ENCODE data around the gene MRPL3. TPM values are rescaled to one million over a fixed set of nuclear protein-coding genes. Genes with fewer than 3 reads are reported as not detected.

Gene MRPL3
- total RNA-seq, result 61.4 TPM
- long read RNA-seq, transcript MRPL3-201 (10 exons, 1,706 nt), result major isoform, 31 of 34 reads
- long read RNA-seq, partial matches to known transcripts, result 2 of 34 reads
- long read RNA-seq, other reads (novel, unspliced or antisense), result 0 of 34 reads

DNA sequence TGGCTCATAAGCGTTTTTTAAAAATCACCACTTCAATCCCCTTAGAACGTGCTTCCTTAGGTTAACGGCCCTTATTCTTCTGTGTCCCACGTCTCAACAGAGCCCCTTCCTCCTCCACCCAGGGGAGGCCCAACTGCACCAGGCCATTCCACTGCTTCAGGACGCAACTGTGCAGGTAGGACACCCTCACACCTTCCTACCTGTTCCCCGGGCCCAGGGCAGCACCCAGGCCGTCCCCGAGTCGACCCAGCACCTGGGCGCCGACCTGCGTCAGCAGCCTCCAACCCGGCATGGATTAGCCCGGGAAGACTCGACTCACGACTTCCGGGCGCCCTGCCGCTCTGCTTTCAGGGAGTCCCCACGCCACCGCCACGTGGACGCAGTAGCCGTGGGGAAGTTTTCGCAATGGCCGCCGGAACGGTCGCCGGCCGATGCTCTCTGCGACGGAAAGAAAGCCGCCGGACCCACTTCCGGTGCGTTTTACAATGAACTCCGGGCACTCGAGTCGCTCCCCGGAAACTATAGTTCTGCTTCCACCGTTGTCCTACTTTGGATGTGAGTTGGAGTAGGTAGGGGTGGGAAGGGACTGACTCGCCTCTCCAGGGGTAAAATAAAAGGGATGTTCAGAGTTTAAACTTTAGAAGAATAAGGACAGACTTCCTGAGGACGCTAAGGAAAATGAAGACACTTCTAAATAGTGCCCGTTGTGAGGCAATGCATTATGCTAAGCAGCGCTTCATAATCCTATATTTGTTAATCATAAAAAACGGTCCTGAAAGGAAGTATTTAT, at the start of gene MRPL3:
TSS of gene MRPL3 (minus strand) at position 442 of the 790 bp plus-strand sequence. CDS start at position 292, 150 bp downstream.
- intact Hi-C loops (cut with DNase I), result loop anchor here (10.0 kb wide), 2 partner anchors 118 to 448 kb away; partner anchors contain the start of gene NUDT16
- ATAC-seq (peak; percentile 94), DNase-seq (ENCODE audit: missing footprints) (peak; percentile 93)

- intact Hi-C loops (cut with DNase I), result no loop called here
- DNase-seq (ENCODE audit: missing footprints) (no peak), ATAC-seq (no peak)
Observed at GRCh38 chr3:131551761-131552160, 49.0 kb upstream of the MRPL3 start.

- no peak for DNase-seq (ENCODE audit: missing footprints)
- ATAC-seq, result no peak
- intact Hi-C loops (cut with DNase I), result no loop called here
Observed at GRCh38 chr3:131550562-131551465, 48.0 kb upstream of the MRPL3 start.

DNA sequence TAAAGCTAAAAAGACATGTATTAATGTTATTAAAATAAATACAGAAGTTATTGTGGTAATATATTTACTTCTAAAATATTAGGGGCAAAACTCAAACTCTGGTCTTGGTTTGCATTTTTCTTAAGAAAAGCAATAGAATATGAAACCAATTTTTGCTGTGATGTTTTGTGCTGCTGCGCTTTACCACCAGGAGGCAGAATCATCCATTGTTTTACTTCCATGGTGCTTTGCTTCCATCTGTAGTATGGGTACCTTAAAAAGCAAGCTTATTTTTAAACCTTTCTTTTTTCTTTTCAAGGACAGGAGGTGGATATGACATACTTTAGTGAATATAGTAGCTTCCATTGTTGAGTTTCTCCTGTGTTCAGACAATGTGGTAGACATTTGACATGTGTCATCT, 46.6 kb upstream of the MRPL3 start:
- intact Hi-C loops (cut with DNase I), result loop anchor here (10.0 kb wide), 1 partner anchor 485 kb away; the partner anchor contains the start of gene CPNE4
- DNase-seq (ENCODE audit: missing footprints) (no peak), ATAC-seq (no peak)

GRCh38 chr3:131547585-131547984, 44.8 kb upstream of the MRPL3 start:
- intact Hi-C loops (cut with DNase I), result loop anchor here (10.0 kb wide), 1 partner anchor 487 kb away; the partner anchor contains the start of gene CPNE4
- ATAC-seq, result no peak
- DNase-seq (ENCODE audit: missing footprints), result no peak

DNA sequence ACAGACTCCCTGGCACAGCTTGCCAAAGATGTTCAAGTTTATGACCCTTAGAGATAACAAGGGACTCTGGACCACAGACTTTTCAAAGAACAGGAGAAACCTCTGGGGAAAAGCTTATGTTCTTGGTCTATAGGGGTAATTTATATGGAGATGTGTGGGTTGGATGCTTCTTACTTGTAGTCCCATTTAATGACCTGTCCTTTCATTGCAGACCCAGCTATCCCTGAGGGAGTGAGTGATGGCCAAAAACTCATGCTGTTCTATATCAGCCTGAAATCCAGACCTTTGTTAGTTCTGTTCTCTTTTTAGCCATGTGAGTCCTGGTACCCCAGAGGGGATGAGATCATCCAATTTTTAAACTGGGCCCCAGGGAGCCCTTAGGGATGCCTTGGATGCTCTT, 43.7 kb upstream of the MRPL3 start:
- DNase-seq (ENCODE audit: missing footprints), result no peak
- no peak for ATAC-seq
- intact Hi-C loops (cut with DNase I), result loop anchor here (10.0 kb wide), 1 partner anchor 488 kb away; the partner anchor contains the start of gene CPNE4

DNA sequence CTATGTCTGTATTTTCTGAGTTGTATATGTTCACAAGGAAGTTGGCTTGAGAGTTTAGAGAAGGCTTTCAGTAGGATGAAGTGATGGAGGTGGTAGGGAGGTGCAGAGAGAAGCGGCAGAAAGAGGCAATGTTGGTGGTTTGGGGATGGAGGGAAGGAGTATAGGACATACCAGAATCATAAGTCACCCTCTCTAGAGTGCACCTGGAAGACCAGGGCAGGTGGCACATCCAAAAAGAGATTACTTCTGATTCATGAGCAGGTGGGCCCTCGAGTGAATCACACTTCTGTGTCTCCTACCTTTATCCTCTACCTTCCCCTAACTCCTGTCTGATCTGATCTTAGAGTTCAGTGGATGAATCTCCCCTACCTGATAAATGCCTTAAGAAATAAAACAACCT, 41.8 kb upstream of the MRPL3 start:
- intact Hi-C loops (cut with DNase I), result loop anchor here (5.0 to 10.0 kb wide), 2 partner anchors 263 to 490 kb away; partner anchors contain the start of gene CPNE4
- DNase-seq (ENCODE audit: missing footprints), result no peak
- ATAC-seq, result no peak

- intact Hi-C loops (cut with DNase I), result loop anchor here (5.0 to 10.0 kb wide), 2 partner anchors 264 to 491 kb away; partner anchors contain the start of gene CPNE4
- DNase-seq (ENCODE audit: missing footprints) (peak; percentile 71), ATAC-seq (peak; percentile 94)
Observed at GRCh38 chr3:131543714-131544113, 40.9 kb upstream of the MRPL3 start.

GRCh38 chr3:131541288-131541687, 38.5 kb upstream of the MRPL3 start:
- no peak for DNase-seq (ENCODE audit: missing footprints)
- ATAC-seq, result no peak
- intact Hi-C loops (cut with DNase I), result loop anchor here (5.0 to 10.0 kb wide), 2 partner anchors 266 to 494 kb away; partner anchors contain the start of gene CPNE4

DNA sequence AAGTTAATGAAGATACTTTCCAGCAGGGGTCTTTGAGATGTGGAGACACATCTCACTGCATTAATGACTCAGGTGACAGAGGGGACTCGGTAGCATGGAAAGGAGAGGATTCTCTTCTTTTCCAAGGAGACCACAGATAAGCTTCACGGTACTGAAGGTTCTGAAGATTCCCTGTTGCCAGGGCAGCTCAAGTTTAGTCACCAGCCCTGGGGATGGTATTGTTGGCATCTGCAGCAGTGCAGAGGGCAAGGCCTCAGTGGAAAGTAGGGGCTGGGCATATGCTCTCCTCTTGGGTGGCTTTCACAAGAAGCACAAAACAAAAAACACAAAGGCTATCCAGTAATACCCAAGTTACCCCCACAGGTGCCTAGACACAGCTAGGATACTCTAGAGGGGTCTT, 38.0 kb upstream of the MRPL3 start:
- ATAC-seq, result no peak
- intact Hi-C loops (cut with DNase I), result loop anchor here (5.0 to 10.0 kb wide), 2 partner anchors 266 to 494 kb away; partner anchors contain the start of gene CPNE4
- DNase-seq (ENCODE audit: missing footprints), result no peak

GRCh38 chr3:131540143-131540542, 37.4 kb upstream of the MRPL3 start:
- intact Hi-C loops (cut with DNase I), result loop anchor here (5.0 to 10.0 kb wide), 2 partner anchors 267 to 495 kb away; partner anchors contain the start of gene CPNE4
- DNase-seq (ENCODE audit: missing footprints), result no peak
- no peak for ATAC-seq

GRCh38 chr3:131538968-131539367, 36.2 kb upstream of the MRPL3 start:
- ATAC-seq (no peak), DNase-seq (ENCODE audit: missing footprints) (no peak)
- intact Hi-C loops (cut with DNase I), result no loop called here

DNA sequence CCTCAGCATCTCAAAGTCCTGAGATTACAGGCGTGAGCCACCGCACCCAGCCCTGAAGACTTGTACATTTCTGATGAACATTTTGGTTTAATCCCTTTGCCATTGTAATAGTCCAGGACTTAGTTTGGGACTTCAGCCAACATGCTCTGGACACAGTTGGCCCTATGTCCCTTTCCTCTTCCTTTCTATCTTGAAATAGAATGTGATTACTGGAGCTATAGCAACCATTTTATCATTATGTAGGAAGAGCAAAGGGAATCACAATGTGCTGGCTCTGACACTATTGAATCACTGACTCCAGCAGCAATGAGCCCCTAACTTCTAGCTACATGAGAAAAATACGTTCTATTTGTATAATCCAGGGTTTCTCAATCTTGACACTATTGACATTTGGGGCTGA, 34.8 kb upstream of the MRPL3 start:
- intact Hi-C loops (cut with DNase I), result no loop called here
- ATAC-seq (no peak), DNase-seq (ENCODE audit: missing footprints) (no peak)

GRCh38 chr3:131535596-131535995, 32.8 kb upstream of the MRPL3 start:
- ATAC-seq, result no peak
- no peak for DNase-seq (ENCODE audit: missing footprints)

DNA sequence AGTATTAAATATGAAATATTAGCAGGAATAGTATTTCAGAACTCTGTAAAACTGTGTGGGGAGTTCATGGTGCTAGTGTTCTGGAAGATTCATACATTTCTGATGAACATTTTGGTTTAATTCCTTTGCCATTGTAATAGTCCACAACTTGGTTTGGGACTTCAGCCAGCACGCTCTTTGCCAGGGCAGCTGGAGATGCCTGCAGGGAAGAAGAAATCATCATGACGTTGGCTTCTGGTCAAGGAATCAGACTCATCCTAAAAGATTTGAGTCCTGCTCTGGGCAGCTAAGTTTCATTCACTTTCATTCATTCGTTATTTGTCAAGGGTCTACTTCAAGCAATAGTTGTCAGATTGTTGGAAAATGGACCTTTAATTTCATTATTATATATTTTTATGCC, 32.4 kb upstream of the MRPL3 start:
- DNase-seq (ENCODE audit: missing footprints) (no peak), ATAC-seq (no peak)
- intact Hi-C loops (cut with DNase I), result no loop called here

More at GRCh38 chr3:131535596-131535995, 32.8 kb upstream of the MRPL3 start:
- intact Hi-C loops (cut with DNase I), result no loop called here

DNA sequence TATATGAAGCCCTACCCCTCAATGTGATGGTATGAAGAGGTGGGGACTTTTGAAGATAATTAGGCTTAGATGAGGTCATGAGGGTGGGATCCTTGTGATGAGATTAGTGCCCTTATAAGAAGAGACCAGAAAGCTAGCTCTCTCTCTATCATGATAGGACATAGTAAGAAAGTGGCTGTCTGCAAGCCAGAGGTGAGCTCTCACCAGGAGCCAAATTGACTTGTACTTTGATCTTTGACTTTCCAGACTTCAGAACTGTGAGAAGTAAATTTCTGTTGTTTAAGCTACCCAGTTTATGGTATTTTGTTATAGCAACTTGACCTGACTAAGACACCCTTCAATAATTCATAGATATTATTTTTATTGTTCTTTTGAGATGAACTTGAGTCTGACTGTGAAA, 29.9 kb upstream of the MRPL3 start:
- ATAC-seq (no peak), DNase-seq (ENCODE audit: missing footprints) (no peak)
- intact Hi-C loops (cut with DNase I), result no loop called here

GRCh38 chr3:131530843-131531242, 28.1 kb upstream of the MRPL3 start:
- no peak for DNase-seq (ENCODE audit: missing footprints)
- ATAC-seq, result no peak
- intact Hi-C loops (cut with DNase I), result no loop called here

GRCh38 chr3:131530388-131530787, 27.6 kb upstream of the MRPL3 start:
- intact Hi-C loops (cut with DNase I), result no loop called here
- ATAC-seq (no peak), DNase-seq (ENCODE audit: missing footprints) (no peak)

GRCh38 chr3:131526801-131527347, 24.1 kb upstream of the MRPL3 start:
- intact Hi-C loops (cut with DNase I), result no loop called here
- DNase-seq (ENCODE audit: missing footprints), result peak; percentile 73
- peak; percentile 87 for ATAC-seq
